ENCODE results near the gene UQCRC2.

- TF ChIP-seq POLR2A (IDR thresholded peaks at IDR 0.05) (no peak), CTCF (IDR thresholded peaks at IDR 0.05) (no peak)
These were observed 26.9 kb downstream of the UQCRC2 start for GRCh38 chr16:21980032-21980431.

Measured in testis (tissue), 2 donors.